ENCODE measurements around the gene C17orf100.
"Not testable (repeated sequence)": the region's sequence is repeated elsewhere in the genome, so short reads cannot be mapped to it uniquely, and the experiment has no call there.

C17orf100 gene

DNA sequence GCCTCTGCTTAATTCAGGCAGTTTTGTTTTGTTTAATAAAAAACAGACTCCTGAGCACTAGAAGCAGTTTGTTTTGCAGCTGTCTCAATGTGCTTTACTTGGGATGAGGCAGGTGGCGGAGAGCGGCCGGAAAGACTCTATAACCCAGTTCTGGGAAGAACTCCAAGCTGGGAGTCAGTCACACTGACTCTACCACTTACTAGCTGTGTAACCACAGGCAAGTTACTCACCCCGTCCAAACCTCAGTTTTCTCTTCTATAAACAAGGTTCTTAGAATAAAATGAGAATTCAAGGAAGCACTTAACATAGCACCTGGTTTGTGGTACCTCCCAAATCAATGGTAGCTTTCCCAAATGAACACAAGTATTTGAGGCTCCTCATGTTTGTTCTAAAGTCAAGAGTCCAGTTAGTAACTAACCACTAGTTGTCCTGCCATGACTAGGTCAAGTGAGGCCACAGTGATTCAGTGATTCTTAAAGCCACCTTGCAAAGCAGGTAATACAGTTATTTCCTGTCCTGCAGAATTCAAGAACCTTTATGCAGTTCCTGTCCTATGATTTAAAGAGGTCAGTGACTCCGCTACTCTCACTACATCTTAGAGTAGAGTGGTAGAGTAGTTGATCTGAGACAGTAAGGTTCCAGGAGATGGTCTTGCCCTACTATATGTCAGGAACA lies 8.0 kb upstream of the C17orf100 start:
- no peak overlapping the region for H3K9ac ChIP-seq (ENCODE audit: low read depth, low read length)
- peaks cover 4% of the 10 kb centered on the region; the same call in 1 of the 2 replicates for H3K4me1 ChIP-seq (ENCODE audit: insufficient read depth, low read length)
- no peak overlapping the region for H3K4me3 ChIP-seq (ENCODE audit: low read length)
- H3K27me3 ChIP-seq (ENCODE audit: insufficient read depth, low read length), result no peaks in the 10 kb centered on the region
- H3K9me3 ChIP-seq (ENCODE audit: insufficient read depth, low read depth, low read length), result no peaks in the 10 kb centered on the region
- no peak overlapping the region for H3K27ac ChIP-seq (ENCODE audit: low read length)
- H3K36me3 ChIP-seq (ENCODE audit: insufficient read depth, low read depth, low read length), result peaks cover 55% of the 10 kb centered on the region

DNA sequence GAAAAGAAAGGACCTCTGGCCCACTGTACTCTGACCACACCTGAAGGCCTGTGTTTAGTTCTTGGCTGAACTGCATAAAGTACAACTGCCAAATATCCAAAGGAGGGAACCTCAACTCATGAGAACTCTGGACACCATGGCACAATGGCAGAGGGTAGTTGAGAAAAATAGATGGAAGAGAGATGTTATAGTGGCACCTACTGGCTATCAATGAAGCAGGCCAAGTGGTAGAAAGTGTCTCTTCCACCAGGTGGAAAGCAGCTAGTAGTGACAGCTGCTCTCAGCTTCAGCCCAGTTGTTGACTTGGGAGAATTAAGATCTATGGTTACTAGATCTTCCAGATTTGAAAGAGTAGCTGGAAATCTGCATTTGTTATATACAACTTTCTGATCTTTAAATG lies 3.4 kb upstream of the C17orf100 start:
- Histone ChIP-seq H3K4me3 (ENCODE audit: low read length) (no peak overlapping the region), H3K9ac (ENCODE audit: low read depth, low read length) (no peak overlapping the region), H3K27me3 (ENCODE audit: insufficient read depth, low read length) (peaks cover 15% of the 10 kb centered on the region), H3K27ac (ENCODE audit: low read length) (no peak overlapping the region), H3K4me1 (ENCODE audit: insufficient read depth, low read length) (no peaks in the 10 kb centered on the region), H3K36me3 (ENCODE audit: insufficient read depth, low read depth, low read length) (peaks cover 49% of the 10 kb centered on the region), H3K9me3 (ENCODE audit: insufficient read depth, low read depth, low read length) (no peaks in the 10 kb centered on the region)

DNA sequence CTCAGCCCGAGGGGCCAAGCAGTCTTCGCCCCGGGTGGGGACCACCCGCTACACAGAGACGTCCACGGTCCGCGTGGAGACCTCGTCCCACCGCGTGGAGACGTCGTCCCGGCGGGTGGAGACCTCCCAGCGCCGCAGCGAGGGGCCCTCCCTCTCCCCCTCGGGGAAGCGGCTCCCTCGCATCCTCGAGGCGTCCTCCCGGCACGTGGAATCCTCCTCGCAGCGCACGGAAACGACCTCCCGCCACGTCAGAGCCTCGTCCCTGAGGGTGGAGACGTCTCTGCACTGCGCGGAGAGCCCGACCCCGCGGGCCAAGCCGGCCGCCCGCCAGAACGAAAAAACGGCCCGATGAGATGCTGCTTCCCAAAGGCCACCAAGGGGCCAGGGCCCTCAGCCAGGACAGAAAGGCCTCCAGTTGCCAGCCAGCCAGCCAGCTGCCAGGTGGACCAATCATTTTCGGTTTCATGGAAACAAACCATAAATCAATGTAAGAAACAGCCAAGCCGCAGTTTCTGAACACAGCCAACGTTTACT lies 424 bp downstream of the C17orf100 start:
- Histone ChIP-seq H3K36me3 (ENCODE audit: insufficient read depth, low read depth, low read length) (peaks cover 19% of the 10 kb centered on the region; the same call in 1 of the 2 replicates), H3K4me3 (ENCODE audit: low read length) (peak overlapping the region; percentile 89), H3K9ac (ENCODE audit: low read depth, low read length) (no peak overlapping the region; the same call in 1 of the 2 replicates), H3K27ac (ENCODE audit: low read length) (no peak overlapping the region), H3K9me3 (ENCODE audit: insufficient read depth, low read depth, low read length) (no peaks in the 10 kb centered on the region), H3K27me3 (ENCODE audit: insufficient read depth, low read length) (peaks cover 53% of the 10 kb centered on the region), H3K4me1 (ENCODE audit: insufficient read depth, low read length) (peaks cover 14% of the 10 kb centered on the region; the same call in 1 of the 2 replicates)

DNA sequence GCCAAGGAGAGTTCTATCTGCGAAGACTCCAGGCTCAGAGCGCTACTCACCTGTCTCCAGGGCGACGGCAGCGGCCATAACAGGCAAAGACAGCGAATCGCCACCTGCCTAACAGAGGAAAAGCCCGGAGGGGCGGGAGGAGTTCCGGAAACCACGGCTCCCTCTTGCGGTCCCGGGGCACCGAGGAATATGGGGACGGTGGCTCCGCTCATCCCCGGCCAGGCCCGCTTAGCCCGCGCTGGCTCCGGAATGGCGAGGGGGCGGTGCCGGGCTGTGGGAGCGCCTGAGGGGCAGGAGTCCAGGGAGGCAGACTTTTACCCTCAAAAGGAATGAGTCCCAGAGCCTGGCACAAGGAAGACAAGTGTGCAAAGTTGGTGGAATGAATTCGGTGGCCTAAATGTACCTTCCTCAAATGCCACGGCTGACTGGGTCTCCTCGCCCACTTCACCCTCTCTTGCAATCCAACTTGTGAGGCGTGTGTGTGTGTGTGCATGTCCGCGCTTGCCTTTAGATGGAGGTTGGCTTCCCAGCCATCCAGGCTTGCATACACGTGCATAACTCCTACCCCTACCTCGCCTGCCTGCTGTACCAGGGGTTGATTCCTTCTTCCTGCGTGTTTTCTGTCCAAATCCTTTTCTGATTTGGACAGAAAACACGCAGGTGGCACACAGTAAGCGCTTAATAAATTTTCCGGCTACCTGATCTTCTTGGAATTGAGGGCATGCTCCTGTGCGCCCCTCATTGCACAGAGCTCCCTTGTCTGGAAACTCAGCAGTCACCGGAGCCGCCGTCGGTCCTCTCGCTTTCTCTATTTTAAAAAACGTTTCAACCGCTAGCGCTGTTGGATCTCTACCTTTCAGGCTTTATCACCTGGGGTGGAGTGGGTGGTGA lies 3.5 kb downstream of the C17orf100 start:
- H3K9ac ChIP-seq (ENCODE audit: low read depth, low read length), result peak overlapping the region; percentile 43; the same call in 1 of the 2 replicates
- H3K27ac ChIP-seq (ENCODE audit: low read length), result no peak overlapping the region
- no peaks in the 10 kb centered on the region for H3K9me3 ChIP-seq (ENCODE audit: insufficient read depth, low read depth, low read length)
- H3K36me3 ChIP-seq (ENCODE audit: insufficient read depth, low read depth, low read length), result no peaks in the 10 kb centered on the region
- H3K4me3 ChIP-seq (ENCODE audit: low read length), result peak overlapping the region; percentile 62
- H3K27me3 ChIP-seq (ENCODE audit: insufficient read depth, low read length), result peaks cover 77% of the 10 kb centered on the region
- H3K4me1 ChIP-seq (ENCODE audit: insufficient read depth, low read length), result peaks cover 14% of the 10 kb centered on the region; the same call in 1 of the 2 replicates

DNA sequence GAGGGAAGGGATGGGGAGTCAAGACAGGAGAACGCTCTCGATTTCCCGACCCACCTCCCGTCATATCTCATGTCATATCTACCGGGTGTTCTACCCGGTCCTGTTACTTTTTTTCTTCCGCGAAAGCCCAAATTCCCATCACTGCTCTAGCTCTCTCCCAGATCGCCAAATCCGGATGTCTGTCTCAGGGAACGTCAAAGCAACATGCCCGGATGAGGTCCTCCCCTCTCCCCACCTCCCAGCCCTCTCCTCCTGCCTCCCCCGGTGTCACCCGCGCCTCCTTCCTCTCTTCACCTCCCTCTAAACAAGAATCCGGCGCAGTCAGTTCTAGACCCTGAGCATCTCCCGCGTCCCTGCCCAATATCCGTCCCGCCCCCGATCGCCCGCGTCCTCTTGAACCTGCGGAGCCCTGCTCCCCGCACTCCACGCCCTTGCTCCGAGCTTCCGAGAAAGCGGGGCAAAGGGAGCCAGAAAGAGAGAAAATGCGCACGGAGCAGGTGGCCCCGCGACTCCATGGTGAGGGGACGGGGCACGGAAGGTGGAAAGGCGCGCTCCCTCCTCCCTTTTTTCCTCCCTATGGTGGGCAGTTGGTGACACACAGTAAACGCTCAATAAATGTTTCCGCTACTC lies 4.3 kb downstream of the C17orf100 start:
- not testable (repeated sequence) for H3K9me3 ChIP-seq (ENCODE audit: insufficient read depth, low read depth, low read length); H3K36me3 ChIP-seq (ENCODE audit: insufficient read depth, low read depth, low read length); H3K27ac ChIP-seq (ENCODE audit: low read length)
- H3K27me3 ChIP-seq (ENCODE audit: insufficient read depth, low read length), result peaks cover 85% of the 10 kb centered on the region
- H3K4me1 ChIP-seq (ENCODE audit: insufficient read depth, low read length), result peaks cover 14% of the 10 kb centered on the region; the same call in 1 of the 2 replicates
- peak overlapping the region; percentile 41; the same call in 1 of the 2 replicates for H3K9ac ChIP-seq (ENCODE audit: low read depth, low read length)
- H3K4me3 ChIP-seq (ENCODE audit: low read length), result peak overlapping the region; percentile 62

DNA sequence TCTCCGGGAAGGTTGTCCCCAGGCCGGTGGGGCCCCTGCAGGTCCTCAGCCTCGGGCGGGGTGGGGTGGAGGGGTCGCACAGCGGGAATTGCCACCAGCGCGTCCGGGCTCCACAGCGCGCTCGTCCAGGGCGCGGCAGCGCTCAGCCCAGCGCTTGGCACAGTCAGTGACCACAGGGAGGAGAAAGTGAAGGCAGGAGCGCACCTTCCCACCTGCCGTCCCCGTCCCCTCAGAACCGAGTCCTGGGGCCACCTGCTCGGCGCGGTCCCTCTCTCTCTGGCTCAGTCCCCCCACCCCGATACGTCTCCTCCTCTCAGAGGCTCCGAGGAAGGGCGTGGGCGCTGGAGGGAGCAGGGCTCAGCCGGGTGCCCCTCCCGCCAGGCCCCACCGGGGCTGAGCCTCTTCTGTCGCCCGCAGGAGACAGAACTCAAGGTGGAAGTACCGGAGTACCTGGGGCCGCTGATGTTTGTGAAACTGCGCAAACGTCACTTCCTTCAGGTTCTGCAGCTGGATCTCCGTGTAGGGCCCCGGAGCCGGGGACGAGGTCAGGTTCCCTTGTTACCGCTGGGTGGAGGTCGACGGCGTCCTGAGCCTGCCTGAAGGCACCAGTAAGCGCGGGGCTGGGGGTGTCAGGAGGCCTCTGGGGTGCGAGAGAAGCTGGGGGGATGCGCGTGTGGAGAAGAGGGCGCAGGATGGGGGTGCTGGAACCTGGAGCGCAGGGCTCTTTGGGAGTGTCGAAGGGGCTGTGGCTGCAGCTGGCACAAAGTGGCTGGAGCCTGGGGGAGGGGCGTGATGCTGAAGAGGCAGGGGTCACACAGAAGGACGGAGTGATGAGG lies 5.5 kb downstream of the C17orf100 start:
- Histone ChIP-seq H3K4me3 (ENCODE audit: low read length) (peak overlapping the region; percentile 63), H3K4me1 (ENCODE audit: insufficient read depth, low read length) (peaks cover 14% of the 10 kb centered on the region; the same call in 1 of the 2 replicates)

DNA sequence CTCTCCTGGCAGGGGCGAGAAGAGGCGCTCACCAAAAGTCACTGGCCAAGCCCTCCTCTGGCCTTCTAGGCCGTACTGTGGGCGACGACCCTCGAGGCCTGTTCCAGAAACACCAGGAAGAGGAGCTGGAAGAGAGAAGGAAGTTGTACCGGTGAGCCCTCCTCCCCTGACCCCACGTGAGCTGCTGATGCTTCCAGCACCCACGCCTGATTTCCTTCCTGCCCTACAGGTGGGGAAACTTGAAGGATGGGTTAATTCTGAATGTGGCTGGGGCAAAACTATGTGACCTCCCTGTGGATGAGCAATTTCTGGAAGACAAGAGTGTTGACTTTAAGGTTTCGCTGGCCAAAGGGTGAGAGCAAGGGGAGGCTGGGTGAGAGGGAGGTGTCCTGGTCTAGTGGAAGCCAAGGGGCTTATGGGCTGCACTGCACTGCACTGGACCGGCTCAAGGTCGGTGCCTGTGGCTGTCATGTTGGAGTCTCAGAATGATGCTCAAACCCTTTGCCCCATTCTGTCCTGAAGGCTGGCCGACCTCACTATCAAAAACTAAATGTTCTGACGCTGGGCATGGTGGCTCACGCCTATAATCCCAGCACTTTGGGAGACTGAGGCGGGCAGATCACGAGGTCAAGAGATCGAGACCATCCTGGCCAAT lies 6.2 kb downstream of the C17orf100 start:
- Histone ChIP-seq H3K4me3 (ENCODE audit: low read length) (peak overlapping the region; percentile 63; the same call in 1 of the 2 replicates), H3K27ac (ENCODE audit: low read length) (no peak overlapping the region), H3K9ac (ENCODE audit: low read depth, low read length) (no peak overlapping the region), H3K4me1 (ENCODE audit: insufficient read depth, low read length) (peaks cover 14% of the 10 kb centered on the region; the same call in 1 of the 2 replicates), H3K36me3 (ENCODE audit: insufficient read depth, low read depth, low read length) (no peaks in the 10 kb centered on the region), H3K27me3 (ENCODE audit: insufficient read depth, low read length) (peaks cover 82% of the 10 kb centered on the region), H3K9me3 (ENCODE audit: insufficient read depth, low read depth, low read length) (no peaks in the 10 kb centered on the region)

More for the DNA sequence above, 5.5 kb downstream of the C17orf100 start:
- H3K36me3 ChIP-seq (ENCODE audit: insufficient read depth, low read depth, low read length); H3K27ac ChIP-seq (ENCODE audit: low read length); H3K9me3 ChIP-seq (ENCODE audit: insufficient read depth, low read depth, low read length); H3K9ac ChIP-seq (ENCODE audit: low read depth, low read length): not testable (repeated sequence)
- H3K27me3 ChIP-seq (ENCODE audit: insufficient read depth, low read length), result peaks cover 89% of the 10 kb centered on the region

DNA sequence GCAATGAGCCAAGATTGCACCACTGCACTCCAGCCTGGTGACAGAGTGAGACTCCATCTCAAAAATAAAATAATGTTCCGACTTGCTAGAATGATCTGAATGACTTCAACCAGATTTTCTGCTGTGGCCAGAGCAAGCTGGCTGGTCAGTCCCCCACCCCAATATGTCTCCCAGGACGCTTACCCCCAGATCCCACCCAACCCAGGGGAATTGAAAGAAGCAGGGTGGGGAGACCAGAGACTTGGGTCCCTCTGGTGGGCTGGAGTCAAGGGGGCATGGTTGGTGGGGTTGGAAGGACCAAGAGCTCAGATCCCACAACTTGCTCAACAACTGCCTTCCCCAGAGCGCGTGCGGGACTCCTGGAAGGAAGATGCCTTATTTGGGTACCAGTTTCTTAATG lies 6.8 kb downstream of the C17orf100 start:
- H3K36me3 ChIP-seq (ENCODE audit: insufficient read depth, low read depth, low read length); H3K9me3 ChIP-seq (ENCODE audit: insufficient read depth, low read depth, low read length); H3K9ac ChIP-seq (ENCODE audit: low read depth, low read length); H3K27ac ChIP-seq (ENCODE audit: low read length); H3K4me3 ChIP-seq (ENCODE audit: low read length): not testable (repeated sequence)
- peaks cover 14% of the 10 kb centered on the region; the same call in 1 of the 2 replicates for H3K4me1 ChIP-seq (ENCODE audit: insufficient read depth, low read length)
- peaks cover 75% of the 10 kb centered on the region for H3K27me3 ChIP-seq (ENCODE audit: insufficient read depth, low read length)

DNA sequence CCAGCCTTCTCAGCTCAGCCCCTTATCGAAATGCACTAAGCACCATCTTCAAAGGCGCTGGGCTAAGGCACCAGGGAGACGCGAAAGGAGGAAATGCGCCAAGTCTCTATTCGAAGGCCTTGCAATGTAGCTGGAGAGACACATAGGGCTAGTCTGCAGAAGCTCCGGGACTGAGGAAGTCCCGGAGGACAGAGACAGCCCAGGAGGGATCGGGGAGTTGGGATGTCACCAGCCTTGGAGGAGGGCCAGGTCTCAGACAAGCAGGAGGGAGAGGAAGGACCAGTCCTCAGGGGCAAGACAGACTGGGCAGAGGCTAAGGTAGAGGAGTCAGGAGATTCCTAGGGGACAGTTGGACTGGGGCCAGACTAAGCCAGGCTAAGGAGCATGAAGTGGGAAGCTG lies 8.5 kb downstream of the C17orf100 start:
- no peak overlapping the region for H3K9ac ChIP-seq (ENCODE audit: low read depth, low read length)
- no peak overlapping the region for H3K27ac ChIP-seq (ENCODE audit: low read length)
- peaks cover 5% of the 10 kb centered on the region; the same call in 1 of the 2 replicates for H3K4me1 ChIP-seq (ENCODE audit: insufficient read depth, low read length)
- peaks cover 65% of the 10 kb centered on the region for H3K27me3 ChIP-seq (ENCODE audit: insufficient read depth, low read length)
- H3K36me3 ChIP-seq (ENCODE audit: insufficient read depth, low read depth, low read length), result no peaks in the 10 kb centered on the region
- no peaks in the 10 kb centered on the region for H3K9me3 ChIP-seq (ENCODE audit: insufficient read depth, low read depth, low read length)
- H3K4me3 ChIP-seq (ENCODE audit: low read length), result no peak overlapping the region

DNA sequence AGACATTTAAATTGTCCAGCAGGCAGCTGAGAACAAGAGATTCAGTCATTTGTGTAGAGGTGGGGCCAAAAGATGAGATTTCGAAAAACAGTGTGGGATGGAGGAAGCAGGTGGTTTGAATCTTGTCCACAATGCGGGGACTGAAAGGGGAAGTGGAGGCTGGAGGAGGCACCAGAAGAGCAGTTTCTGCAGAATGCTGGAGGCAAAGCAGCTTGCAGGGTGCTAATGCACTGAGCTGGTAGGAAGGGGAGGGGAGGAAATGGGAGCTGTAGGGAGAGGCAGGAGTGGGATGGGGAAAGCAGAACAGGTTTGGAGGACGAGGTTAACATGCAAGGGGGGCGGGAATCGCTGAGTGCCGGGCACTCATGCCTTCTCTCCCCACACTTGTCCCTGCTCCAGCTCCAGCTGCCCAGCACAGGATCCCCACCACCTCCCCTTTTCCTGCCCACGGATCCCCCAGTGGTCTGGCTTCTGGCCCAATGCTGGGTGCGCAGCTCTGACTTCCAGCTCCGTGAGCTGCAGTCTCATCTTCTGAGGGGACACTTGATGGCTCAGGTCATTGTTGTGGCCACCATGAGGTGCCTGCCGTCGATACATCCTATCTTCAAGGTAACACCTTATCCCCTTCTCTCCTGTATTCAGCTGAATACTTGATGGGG lies 9.4 kb downstream of the C17orf100 start:
- no peak overlapping the region for H3K4me3 ChIP-seq (ENCODE audit: low read length)
- H3K36me3 ChIP-seq (ENCODE audit: insufficient read depth, low read depth, low read length), result no peaks in the 10 kb centered on the region
- H3K9ac ChIP-seq (ENCODE audit: low read depth, low read length), result no peak overlapping the region
- no peak overlapping the region for H3K27ac ChIP-seq (ENCODE audit: low read length)
- peaks cover 65% of the 10 kb centered on the region for H3K27me3 ChIP-seq (ENCODE audit: insufficient read depth, low read length)
- H3K4me1 ChIP-seq (ENCODE audit: insufficient read depth, low read length), result no peaks in the 10 kb centered on the region
- H3K9me3 ChIP-seq (ENCODE audit: insufficient read depth, low read depth, low read length), result no peaks in the 10 kb centered on the region
